Right renal cortex interstitium (tissue), 3 donors: ENCODE results near the gene XYLT1. TPM values are rescaled to one million over a fixed set of nuclear protein-coding genes. Genes with fewer than 3 reads are reported as not detected.

ENCODE experiments used
- DNase-seq, 3 donors: peaks; one replicate each; pipeline ENCODE4 v3.0.0-alpha.2; 2013; ENCODE audit warnings: low read depth in 3 of 3, low spot score in 2 of 3
- polyA plus RNA-seq, 3 donors: library from polyadenylated mRNA; unstranded; fragments of 120-200 nt; gene quantifications; one replicate each; pipeline ENCODE4 v1.2.1, GENCODE V29; 2013; ENCODE audit not compliant: insufficient read length in 3 of 3

The XYLT1 gene
- polyA plus RNA-seq, 3 donors = 7.4 to 8.5 (median 8.1) TPM

- no peak for DNase-seq
These were observed 108.6 kb downstream of the XYLT1 start for GRCh38 chr16:17362183-17362582.

DNA sequence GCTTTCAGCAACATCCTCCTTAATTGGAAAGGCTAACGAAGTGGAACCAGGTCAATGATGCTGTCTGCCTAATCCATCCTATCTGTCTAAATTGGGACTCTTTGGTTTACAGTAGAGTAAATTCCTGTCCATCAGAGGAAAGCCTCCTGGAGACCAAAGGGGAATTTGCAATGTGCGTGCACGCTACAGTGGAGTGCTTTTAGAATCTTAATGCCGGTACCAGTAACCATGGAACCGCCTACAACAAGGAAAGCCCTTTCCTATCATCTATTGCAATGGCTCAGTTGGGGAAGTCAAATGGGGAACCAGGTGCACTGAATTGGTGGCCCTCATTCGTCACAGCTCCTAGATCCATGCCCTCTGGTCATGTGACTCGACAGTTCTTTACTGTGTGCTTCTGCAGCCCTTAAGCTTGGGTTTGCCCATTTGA is 110.1 kb downstream of the XYLT1 start:
- no peak for DNase-seq

- DNase-seq = no peak
These were observed 110.9 kb downstream of the XYLT1 start for GRCh38 chr16:17359788-17360390.

DNA sequence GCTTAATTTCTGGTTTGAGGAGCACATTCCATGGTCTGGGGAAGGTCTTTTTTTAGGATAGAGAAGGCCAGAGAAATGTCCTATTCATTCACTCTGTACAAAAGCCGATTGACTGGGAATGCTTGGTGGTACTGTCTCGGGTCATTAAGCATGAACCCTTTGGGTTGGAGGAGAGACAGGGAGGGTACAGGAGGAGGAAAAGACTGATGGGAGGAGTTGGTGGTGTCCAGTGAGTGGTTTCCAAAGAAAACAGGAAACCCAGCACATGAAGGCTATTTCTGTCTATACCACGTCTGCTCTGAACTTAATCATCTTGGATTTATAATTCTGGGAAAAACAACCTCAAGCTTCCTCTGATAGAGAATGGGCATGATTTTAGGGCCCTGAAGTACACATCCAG is 111.9 kb downstream of the XYLT1 start:
- DNase-seq = no peak

DNA sequence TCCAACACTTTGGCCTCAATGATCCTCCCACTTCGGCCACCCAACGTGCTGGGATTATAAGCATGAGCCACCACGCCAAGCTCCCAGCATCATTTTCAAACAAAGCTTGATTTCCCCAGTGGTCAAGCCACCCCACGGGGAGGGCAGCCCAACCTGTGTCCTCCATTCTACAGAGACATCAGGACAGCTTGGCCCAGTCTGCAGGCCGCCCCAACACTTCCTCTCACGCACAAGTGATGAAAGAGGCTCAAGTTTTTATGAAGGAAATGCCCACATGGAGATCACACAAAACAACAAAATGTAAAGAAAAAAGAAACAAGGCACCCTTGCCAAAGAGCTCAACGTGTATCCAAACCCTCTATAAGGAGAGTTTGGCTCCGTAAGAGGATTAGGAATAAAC is 112.4 kb downstream of the XYLT1 start:
- DNase-seq = no peak

DNA sequence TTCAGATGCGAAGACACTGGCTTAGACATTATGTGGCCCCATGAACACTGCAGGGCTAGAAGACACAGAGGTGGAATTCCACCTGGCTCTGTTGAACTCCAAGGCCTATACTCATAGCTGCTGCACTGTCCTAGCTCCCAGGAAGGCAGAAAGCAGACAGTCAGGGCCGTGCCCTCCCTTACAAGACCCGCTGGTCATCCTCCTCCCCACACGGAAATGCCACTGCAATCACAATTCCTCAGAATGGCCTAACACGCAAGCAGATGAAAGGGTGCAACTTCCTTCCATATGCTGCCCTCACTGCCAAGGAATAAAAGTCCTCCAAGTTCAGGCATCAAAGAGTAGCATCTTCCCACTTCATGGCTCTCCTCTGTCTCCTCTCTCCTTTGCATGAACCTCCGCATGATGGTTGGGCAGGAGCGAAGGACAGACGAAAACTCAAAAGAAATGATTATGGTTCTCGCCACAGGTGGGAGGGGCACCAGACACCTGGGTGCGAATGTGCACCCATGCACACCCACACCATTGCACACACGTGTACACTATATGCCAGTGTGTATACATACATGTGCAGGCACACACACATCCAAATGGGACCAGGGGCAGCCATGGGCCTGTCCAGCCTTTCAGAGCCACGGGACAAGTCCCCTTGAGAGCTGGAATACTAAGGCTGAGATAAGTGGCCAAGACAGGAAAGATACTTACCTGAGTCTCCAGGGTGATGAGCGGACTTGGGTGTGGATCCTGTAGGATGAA is 113.3 kb downstream of the XYLT1 start:
- DNase-seq = no peak

DNA sequence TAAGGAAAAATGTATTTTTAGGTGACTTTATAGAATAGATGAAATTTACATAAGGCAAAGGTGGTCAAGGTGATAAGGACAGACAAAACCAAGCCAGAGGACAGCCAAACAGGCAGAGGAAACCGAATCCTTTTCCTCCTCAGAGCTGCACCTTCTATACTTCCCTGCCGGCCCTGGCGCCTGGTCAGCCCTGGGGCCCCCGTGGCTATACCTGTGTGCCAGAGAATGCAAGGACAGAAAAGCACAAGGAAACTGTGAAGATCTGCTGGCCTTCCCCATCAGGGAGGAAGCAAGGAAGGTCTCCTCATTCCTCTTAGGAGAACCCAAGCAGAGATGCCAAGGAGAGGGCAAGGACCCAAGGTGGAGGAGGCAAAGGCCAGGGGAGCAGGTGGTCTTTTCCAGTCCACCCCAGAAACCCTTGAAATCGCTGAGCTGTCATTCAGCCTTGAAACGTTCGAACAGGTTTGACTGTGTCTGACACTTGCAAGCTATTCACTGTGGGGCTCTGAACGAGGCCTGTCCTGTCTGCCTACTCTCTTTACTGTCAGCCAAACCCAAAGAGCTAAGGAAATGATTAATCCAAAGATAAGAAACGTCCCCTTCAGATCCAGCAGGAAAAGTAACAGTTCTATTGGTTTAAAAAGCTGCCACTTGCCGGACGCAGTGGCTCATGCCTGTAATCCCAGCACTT is 114.4 kb downstream of the XYLT1 start:
- DNase-seq = no peak

DNA sequence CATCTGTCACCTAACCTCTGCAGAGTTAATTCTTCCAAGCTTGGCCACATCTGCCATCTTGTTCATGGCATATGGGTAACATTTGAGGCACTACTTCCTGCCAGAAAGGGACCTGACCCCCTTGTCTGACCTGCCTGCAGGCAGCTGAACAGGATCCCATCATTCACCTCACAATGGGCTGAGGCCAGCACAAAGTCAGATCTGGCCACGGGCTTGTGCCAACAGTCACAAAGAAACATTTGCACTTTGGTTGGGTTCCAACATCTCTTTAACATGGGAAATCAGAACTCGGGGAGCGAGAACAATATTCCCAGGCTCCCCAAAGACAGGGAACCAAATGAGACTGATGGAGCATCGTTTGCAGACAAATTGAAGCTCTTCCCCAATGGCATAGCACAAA is 116.1 kb downstream of the XYLT1 start:
- DNase-seq = no peak

DNA sequence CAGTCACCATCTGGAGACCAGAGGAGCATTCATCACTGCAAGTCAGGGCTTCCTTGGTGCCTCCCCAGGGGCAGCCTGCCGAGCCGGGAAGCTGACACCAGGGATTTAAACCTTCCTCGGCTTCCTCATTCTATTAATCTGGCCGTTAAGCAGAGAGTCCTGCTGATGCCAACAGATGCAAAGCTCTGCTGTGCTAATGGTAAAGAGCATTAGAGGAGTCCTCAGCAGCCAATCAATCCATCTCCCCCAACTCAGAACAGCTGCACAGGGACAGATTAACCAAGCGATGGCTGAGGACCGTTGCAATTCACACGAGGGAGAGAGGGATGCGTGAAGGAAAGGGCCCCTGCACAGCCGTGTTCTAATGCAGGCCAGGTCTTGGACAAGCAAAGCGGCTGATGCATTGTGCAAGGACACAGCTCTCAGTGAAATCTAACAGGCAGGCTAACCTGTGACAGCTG is 116.6 kb downstream of the XYLT1 start:
- no peak for DNase-seq

GRCh38 chr16:17353561-17353960 is 117.2 kb downstream of the XYLT1 start:
- no peak for DNase-seq

DNA sequence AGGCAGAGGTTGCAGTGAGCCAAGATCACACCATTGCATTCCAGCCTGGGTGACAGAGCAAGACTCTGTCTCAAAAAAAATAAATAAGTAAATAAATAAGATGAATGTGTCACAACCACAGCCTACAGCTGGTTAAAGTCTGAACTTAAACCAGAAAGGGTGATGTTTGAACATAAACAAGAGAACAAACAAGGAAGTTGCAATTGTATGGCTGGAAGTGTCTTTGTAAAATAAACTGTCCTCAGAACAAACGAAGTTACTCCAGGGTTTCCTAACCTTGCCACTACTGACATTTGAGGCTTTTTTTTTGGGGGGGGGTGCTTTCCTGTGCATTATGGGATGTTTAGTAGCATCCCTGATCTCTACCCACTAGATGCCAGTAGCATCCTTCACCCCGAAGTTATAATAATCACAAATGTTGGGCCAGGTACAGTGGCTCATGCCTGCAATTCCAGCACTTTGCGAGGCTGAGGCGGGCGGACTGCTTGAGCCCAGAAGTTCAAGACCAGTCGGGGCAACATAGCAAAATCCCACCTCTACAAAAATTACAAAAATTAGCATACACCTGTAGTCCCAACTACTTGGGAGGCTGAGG is 119.2 kb downstream of the XYLT1 start:
- DNase-seq = no peak

DNA sequence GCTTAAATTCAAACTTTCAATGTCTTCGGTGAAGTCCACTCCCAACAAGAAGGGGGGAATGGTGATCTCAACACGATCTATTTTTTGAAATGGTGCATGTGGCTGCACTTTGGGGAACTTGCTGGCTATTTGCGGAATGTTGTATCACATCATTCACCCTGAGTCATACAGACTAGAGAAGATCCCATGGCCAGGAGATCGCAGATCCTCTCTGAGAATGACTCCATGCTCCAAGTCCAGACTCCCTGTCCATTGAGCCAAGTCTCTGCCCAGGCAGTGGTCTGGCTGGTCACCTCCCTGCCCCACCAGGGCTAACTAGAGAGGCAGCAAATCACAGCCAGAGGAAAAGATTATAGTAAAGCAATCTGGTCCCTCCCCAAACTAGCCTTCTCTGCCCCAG is 120.6 kb downstream of the XYLT1 start:
- no peak for DNase-seq

- no peak for DNase-seq
These were observed 121.9 kb downstream of the XYLT1 start for GRCh38 chr16:17348826-17349225.

GRCh38 chr16:17348042-17348783 is 122.5 kb downstream of the XYLT1 start:
- no peak for DNase-seq

DNA sequence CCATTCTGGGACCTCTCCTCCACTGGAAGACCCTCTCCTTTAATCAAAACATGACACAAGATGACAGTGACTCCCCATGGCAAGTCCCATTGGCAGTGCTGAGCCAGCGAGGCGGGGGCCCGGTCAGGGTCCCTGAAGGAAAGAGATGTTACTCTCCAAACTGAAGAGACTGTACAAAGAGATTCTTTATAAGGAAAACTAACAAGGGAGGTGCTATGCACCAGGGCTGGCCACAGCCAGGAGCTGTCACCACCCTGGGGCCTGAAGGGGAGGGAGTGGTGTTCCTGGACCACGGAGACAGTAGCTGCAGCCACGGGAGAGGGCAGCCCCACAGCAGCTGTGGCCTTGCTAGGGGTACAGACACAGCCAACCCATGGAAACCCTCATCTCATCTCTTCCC is 123.1 kb downstream of the XYLT1 start:
- DNase-seq = no peak

GRCh38 chr16:17346621-17347569 is 123.9 kb downstream of the XYLT1 start:
- no peak for DNase-seq

DNA sequence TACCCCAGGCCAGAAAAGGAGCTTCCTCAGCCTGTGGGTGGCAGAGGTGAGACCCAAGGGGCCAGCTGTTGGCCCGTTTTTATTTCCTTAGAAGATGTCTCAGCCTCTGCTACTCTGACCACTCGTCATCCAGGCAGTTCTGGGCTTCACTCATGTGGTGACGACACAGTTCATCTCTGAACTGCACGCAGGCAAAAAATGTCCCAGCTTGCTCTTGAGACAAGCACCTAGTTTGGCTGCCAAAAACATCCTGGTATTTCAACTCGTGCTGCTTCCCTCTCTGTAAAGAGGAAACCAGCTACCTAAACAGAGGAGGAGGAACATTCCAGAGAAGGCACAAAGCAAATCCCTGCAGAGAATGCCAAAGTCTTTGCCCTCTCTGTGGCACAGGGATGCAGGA is 125.7 kb downstream of the XYLT1 start:
- DNase-seq = no peak

DNA sequence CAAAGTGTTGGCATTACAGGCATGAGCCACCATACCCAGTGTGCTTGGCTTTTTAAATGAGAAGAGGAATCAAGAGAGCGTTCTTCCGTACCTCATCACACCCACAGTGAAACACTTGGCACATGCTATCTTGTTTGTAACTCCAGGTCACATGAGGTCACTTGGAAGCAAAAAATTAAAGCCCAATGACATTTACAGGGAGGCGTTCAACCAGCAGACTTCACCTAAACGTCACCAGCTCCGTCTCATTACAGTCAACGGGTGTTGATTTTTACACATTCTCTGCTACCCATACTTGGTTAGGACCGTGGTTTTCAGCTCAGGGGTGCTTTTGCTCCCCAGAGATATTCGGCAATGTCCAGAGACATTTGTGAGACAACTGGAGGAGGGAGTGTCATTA is 127.0 kb downstream of the XYLT1 start:
- DNase-seq = no peak

GRCh38 chr16:17343028-17343427 is 127.7 kb downstream of the XYLT1 start:
- DNase-seq = no peak

DNA sequence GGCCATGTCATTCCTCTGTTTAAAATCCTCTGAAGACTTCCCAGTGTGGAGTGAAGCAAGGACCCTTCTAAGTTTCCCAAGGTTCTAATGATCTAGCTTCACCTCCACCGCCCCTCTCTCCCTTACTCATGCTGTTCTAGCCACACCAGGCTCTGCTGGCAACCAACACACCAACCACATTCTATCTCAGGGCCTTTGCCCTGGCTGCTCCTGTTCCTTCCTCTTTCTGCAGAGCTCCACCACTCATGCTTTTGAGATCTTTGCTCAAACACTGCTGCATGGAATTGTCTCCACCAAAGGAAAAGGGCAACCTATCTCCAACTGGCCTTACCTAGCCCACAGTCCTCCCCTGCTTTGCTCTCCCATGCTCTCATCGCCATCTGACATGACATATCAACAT is 128.7 kb downstream of the XYLT1 start:
- no peak for DNase-seq
